NCI-H1436 treated with DMSO at 0.1 percent for 48 hours (cell line): Measurements from ENCODE around the gene C16orf90.
"Not testable (repeated sequence)": the region's sequence is repeated elsewhere in the genome, so short reads cannot be mapped to it uniquely, and the experiment has no call there.

Experiments used
- DNase-seq: peaks from one replicate; lab custom pipeline; 2025; lab: John Stamatoyannopoulos, UW

C16orf90 gene

DNA sequence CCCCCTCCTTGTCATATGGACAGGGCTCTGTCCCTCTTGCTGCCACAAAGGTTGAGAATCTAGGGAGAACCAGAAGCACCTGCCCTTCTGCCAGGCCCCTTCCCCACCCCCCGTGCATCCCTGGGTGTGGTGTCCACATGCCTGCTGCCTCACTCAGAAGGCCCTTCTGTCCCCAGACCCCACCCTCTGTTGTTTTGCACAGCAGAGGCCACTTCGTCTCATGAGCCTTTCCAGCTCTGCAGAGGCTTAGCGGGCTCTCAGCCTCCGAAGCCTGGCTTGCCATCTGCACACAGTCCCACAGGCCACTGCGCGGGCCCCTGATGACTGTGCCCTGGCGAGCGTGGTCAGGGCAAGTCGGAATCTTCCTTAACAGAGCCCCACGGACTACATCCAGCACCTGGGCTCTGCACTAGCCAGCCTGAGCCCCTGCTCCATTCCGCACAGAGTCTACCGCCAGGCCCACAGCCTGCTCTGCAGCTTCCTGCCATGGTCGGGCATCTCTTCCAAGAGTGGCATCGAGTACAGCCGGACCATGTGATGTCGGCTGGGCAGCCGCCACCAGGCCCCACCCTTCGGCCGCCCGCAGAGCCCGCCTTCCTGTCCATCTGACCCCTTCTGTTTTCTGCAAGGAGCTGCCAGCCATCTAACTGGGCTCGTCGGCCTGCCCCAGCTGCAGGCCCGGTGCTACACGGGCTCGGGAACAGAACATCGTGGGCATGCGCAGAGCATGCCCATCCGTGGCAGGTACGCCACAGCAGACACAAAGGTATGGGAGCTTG lies 10.8 kb downstream of the C16orf90 start:
- DNase-seq, result no peak

DNA sequence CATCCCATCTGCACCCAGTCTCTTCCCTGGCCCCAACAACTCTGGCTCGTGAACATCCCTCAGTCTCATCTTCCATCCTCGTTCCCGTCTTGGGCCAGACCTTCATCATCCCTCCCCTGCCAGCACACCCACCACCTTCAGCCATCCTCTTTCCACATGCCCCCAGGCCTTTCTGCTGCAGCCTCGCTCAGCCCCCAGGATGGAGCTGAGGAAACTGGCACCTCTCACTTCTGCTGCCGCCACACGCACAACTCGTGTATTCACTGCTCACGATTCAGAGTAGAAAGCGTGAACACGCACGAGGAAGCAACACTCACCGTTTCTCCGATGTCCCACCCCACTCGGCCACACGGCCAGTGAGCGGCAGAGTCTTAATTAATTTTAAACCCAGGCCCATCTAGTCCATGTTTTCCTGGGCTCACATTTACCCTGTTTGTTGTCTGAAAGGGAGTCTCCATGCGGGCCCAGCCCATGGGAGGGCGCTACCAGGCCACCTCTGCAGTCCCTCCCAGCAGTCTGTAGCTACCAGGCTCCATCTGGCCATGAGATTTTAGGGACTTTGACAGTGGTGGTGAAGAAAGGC lies 12.5 kb downstream of the C16orf90 start:
- no peak for DNase-seq

DNA sequence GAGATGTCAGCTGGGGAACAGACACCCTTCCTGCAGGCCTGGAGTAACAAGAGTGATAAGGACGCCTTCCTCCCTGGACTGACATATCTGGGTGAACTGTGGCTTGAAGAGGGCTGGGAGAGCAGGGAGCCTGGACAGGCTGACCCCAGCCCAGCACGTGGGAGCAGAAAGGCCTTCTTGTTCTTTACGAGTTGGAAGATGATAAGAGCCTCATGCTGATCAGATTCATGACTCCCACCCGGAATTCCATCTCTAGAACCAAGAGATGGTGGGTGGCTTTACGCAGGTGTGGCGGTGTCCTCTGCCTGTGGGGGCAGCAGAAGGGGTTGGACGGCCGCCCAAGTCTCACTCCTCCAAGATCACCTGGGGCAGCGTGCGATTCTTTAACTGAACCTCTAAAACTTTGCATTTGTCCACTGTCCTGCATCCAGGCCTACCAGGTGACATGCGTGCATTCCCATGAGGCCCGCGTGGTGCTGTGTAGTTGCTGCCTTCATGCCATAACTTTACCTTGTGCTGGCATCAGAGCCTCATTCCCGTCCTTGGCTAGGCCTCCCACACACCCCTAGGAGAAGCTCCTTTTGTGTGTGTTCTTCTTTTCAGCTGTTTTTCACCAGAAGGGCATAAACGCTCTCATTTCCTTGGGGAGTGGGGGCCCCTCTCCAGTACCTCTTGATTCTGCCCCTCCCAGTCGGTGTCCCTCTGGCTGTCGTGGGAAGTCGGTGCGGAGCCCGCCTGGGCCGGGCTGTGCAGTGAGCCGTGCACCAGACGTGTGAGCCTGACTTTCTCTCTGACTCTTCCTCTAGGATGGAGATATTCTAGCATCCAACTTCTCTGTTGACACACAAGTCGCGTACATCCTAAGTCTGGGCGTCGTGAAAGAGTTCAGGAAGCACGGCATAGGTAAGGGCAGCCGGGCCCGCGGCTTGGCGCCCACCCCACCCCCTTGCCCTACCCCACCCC lies 13.3 kb downstream of the C16orf90 start:
- no peak for DNase-seq

DNA sequence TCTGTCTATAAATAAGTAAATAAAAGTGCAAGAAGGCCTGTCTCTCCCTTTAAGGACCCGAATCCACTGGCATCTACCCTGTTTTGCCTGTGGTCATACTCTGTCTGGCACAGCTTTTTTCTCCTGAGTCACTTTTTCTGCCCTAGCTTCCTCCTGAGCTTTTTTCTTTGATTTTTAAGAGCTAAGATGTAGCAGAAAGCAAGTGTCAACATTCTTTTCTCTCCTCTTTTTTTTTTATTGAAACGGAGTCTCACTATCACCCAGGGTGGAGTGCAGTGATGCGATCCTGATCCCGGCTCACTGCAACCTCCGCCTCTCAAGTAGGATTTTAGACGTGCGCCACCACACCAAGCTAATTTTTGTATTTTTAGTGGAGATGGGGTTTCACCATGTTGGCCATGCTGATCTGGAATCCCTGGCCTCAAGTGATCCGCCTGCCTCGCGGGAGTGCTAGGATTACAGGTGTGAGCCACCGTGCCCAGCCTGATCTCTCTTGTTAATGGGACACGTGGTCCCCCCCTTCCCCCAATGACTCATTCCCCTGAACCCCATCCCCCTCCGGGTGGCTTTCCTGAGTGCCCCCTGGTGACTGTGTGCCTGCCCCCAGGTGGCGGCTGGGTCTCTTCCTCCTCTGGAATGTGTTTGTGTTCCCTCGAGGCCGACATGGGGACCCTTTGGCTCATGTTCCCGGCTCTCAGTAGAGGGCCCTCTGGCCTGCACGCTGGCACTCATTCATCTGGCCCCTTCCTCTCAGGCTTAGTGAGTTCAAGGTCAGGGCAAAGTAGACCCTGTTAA lies 14.2 kb downstream of the C16orf90 start:
- no peak for DNase-seq

DNA sequence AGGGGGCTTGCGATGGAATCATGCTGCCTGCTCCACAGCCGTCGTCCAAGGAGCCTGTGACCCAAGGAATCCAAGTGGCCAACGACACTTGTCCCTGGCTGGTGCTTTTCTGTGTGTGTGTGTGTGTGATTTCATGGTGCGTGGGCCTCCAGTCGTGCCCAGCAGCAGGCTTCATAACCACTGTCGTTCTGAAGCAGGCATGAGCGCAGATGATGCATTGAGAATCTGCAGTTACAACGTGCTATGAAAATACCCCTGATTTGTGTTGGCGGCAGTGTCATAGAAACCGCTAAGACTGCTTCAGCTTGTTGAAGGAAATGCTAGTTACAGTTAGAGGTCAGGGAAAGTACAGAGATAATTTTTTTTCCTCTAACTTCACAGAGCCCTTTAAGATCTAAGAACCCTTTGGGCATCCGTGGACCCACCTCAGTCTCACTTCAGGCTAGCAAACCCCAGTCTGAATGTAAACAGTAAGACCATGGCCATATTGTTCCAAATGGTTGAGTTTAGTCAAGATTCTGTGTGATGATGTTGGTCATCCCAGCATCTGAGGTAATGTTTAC lies 15.6 kb downstream of the C16orf90 start:
- no peak for DNase-seq

DNA sequence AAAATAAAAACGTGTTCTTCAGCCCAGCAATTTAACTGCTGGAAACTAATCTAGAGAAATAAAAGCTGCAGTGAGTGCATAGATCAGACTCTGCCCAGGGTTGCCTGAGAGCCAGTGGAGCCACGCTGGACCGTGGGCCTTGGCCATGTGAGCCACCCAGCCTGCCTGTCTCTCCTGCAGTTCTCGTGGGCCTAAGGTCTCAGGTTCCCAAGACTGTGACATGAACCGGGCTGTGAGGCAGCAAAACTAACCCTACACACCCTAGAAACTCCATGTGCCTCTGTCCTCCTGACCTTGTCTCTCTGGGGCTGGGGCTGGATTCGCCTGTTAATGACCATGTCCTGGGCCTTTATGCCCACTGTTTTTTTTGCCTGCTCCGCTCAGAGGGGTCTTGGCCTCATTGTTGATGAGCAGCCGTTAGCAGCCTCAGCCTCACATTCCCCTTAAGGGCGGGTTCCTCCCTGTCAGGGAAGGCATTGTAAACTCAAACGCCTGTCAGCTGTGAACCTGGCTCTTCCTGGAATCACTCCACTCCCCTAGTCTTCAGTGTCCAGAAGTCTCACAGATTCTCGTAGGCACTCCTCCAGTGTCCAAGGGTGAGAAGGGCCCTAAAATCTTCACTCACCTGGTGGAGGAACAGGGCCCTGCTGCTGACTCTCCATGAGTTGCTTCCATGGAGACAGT lies 16.9 kb downstream of the C16orf90 start:
- no peak for DNase-seq

DNA sequence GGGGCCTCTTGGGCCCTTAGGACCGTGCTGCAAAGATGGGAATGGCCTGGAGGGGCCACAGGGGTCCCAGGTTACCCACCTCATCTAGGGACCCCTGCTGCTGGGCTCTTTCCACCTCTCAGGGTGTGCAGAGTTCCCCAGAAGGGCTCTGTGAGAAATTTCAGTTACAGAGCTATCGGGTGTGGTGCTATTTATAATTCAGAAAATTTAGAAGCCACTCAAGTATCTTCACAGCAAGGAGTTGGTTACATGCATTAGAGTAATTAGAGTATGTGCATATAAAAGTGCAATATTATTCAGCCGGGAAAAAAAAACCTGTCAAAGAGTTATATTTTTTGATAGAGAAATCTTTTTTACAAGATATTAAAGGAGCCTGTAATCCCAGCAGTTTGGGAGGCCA lies 18.9 kb downstream of the C16orf90 start:
- DNase-seq, result no peak

DNA sequence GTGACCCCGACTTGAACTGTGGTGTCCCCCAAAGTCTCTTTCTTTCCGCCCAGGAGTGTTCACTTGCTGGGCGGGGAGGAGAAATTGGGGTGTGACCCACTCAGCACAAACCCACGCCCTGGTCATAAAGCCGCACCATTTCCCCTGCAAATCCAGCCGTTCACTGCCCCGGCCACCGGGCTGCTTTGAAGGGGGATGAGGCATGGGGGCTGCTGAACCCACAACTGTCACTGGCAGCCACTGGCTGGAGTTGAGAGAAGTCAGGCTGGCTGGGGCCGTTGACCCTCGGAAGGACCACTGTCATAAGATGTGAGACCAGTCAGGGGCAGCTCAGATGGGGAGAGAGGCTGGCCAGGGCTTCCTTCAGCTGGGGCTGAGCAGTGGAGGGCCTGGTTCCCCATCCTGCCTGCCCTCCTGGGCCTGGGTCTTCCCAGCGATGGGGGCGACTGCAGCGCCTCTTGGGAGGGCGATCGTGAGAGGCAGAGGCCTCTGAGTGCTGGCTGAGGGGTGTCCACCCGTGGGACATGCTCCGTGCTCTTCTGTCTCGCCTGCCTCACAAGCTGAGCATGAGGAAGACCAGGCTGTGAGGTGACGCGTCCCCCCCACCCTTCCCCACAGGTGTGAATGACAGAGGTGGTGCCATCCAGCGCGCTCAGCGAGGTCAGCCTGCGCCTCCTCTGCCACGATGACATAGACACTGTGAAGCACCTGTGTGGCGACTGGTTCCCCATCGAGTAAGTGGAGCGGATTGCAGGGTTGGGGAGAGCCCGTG lies 19.5 kb downstream of the C16orf90 start:
- DNase-seq, result no peak

DNA sequence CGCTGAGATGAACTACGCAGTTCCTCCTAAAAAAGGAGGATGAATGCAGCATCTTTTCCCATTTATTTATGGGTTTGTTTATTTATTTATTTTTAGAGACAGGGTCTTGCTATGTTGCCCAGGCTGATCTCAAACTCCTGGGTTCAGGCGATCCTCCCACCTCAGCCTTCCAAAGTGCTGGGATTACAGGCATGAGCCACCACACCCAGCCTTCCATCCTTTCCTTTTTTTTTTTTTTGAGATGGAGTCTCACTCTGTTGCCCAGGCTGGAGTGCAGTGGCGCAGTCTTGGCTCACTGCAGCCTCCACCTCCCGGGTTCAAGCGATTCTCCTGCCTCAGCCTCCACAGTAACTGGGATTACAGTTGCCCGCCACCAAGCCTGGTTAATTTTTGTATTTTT lies 20.4 kb downstream of the C16orf90 start:
- not testable (repeated sequence) for DNase-seq

DNA sequence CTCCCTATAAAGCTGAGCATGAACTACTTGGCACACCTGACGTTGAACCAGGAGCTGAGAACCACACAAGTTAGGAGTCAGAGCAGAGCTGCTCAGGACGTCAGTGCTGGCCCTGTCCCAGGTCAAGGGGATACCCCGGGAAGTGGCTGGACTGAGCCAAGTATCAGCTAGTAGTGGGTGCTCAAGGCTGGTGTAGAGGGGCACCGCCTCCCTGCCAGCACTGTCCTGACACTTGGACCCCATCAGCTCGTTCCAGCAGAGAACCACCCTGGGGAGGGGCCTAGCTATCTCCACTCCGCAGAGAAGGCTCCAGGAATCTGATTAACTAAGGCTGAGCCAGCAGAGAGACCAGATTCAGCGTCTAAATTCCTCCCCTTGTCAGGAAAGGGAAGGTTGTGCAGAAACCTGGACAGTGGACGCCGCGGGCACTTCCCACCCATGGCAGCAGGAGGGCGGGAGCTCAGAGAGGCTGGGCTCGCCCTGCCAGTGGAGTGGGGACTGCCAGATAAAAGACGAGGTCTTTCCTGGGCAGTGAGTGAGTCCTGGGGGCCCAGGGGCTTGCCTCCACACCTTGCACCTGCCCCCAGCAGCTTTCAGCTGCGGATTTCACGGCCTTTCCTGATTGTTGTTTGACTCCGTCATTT lies 21.0 kb downstream of the C16orf90 start:
- DNase-seq, result no peak

DNA sequence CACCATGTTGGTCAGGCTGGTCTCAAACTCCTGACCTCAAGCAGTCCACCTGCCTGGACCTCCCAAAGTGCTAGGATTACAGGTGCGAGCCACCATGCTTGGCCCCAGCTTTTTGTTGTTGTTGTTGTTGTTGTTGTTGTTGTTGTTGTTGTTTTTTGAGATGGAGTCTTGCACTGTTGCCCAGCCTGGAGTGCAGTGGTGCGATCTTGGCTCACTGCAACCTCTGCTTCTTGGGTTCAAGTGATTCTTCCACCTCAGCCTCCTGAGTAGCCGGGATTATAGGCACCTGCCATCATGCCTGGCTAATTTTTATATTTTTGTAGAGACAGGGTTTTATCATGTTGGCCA lies 21.7 kb downstream of the C16orf90 start:
- DNase-seq, result not testable (repeated sequence)

DNA sequence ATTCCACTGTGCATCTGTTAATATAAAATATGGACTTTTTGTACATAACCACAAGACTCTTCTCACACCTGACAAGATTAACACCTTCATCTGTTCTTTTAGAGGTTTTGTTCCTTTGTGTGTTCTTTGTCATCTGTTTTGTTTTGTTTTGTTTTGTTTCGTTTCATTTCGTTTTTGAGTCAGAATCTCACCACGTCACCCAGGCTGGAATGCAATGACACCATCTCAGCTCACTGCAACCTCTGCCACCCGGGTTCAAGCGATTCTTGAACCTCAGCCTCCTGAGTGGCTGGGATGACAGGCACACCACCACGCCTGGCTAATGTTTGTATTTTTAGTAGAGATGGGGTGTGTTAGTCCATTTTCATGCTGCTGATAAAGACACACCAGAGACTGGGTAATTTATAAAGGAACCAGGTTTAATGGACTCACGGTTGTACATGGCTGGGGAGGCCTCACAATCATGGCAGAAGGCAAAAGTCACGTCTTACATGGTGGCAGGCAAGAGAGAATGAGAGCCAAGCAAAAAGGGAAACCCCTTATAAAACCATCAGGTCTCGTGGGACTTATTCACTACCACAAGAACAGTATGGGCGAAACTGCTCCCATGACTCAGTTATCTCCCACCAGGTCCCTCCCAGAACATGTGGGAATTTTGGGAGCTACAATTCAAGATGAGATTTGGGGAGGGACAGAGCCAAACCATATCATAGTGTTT lies 22.3 kb downstream of the C16orf90 start:
- no peak for DNase-seq

DNA sequence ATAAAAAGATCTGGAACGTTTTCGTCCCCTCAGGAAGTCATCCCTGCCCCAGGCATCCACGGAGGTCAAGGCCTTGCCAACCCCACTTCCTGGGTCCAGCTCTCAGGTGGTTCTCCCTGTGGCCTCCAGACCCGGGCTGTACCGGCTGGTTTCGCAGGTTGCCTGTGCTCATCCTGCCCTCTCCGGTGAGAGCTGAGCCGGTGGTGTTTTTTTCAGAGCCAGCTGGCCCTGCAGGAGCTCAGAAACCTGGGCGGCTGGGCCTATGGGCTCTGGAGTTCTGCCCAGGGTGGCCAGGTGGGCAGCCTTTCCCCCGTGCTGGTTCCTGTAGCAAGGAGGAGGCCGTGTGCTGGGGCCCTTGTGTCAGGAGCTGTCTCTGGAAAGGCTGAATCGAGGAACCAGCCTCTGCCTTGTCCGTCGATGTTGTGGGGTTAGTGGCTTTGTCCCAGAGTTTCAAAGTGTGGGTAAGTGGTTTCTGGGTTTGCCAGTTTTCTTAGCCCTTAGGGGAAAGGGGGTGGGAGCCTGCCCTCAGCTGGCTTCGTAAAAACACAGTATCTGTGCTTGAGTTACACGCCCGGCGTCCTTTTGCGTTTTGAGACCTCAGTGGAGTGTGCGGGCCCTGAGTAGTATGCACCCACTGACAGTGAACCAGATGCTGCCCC lies 23.6 kb downstream of the C16orf90 start:
- DNase-seq, result no peak

DNA sequence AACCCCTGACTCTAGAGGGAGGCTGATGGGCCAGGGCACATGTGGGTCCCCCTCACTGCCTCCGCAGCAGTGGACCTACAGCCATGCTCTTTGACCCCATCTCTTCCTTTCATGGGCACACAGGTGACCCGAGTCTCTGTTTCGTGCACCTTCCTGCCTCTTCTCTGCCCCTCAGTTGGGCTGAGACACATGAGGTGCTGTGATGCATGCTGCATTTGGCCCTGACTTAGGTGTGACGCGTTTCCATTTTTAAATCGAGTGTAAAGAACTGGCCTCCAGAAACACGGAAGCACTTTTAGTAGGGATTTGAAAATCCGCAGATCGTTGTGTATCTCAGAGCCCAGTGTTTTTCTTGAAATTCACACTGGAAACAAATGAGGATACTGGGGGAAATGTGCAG lies 24.6 kb downstream of the C16orf90 start:
- no peak for DNase-seq

DNA sequence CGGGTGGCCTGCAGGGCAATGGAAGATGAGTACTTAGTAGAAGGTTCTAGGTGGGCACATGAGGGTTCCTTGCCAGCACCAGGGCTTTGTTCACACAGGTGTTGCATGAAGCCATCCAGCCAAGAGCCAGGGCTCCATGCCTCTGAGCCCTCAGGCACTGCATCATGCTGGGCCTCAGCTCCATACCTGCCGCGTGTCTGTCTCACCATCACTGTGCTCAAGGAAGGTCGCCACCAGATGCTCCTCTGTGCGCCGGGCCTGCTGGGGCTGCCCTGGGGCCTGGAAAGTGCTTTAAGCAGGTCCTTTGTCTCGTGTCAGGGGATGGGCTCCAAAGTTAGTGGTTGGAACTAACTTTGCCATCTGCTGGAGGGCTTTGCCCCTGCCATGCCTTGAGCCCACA lies 25.6 kb downstream of the C16orf90 start:
- DNase-seq, result no peak

DNA sequence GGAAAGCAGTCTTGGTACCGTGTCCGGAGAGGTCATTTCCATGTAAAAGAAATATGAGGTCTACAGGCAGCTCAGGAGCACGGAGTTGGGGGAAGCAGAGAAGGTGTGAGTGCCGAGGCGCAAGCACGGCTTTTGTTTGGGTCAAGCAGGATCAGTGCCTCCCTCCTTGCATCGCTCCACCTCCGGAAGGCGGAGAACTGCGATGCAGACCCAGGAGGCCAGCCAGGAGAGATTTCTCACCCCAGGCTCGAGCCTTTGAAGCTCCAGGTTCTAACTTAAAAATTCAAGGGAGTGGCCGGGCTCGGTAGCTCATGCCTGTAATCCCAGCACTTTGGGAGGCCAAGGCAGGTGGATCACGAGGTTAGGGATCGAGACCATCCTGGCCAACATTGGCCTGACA lies 26.8 kb downstream of the C16orf90 start:
- DNase-seq, result no peak

DNA sequence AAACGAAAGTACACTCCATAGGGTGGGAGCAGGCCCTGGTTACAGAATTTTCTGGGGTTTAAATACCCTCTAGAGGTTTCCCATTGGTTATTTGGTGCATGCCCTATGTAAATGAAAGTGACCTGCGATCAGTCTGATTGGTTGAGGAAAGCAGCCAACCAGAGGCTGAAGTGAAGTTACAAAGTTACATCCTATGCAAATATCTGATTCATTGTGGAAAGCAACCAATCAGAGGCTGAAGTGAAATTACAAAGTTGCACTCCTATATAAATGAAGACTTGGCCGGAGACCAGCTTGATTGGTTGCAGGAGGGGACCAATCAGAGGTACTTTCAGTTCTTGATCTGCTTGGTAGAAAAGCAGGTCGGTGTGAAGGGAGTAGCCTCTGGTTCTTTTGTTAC lies 27.4 kb downstream of the C16orf90 start:
- no peak for DNase-seq

DNA sequence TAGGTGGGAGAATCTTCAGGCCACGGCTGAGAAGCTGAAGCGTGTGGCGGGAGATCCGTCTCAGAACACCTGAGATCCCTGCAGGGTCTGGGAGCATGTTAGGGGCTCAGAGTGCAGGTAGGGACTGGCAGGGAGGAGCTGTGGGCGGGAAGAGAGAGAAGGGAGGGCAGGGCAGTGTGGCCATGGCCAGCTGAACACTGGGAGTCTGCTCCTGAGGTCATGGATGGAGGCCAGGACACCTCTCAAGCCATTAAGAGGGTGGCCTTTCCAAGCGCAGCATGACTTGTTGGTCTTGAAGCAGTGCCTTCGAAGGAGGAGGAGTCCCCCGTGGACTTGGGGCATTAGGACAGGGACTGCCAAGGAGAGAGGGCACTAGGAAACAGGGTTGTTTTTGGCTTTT lies 28.1 kb downstream of the C16orf90 start:
- DNase-seq, result no peak
